Coronary artery (tissue), 2 donors: ENCODE data around the gene NKX1-1.

Source experiments
- DNase-seq: peaks from one replicate; pipeline ENCODE4 v3.0.0-alpha.2; 2017; ENCODE audit warnings: low spot score
- H3K27ac ChIP-seq, 2 donors: fragments of 200-600 bp; sonication (generic); one replicate each; pipeline ENCODE4 v1.5.1; 2016 to 2019
- H3K4me3 ChIP-seq: fragments of 200-600 bp; sonication (generic); 2 replicates; pipeline ENCODE4 v1.5.1; 2016; ENCODE audit warnings: mild to moderate bottlenecking, moderate library complexity
- TF ChIP-seq, protein P1 (sequence below): fragments of 200-600 bp; sonication (generic); IDR thresholded peaks from one replicate; pipeline ENCODE4 v1.5.1; 2019; ENCODE audit warnings: antibody characterized with exemption

NKX1-1 gene

DNA sequence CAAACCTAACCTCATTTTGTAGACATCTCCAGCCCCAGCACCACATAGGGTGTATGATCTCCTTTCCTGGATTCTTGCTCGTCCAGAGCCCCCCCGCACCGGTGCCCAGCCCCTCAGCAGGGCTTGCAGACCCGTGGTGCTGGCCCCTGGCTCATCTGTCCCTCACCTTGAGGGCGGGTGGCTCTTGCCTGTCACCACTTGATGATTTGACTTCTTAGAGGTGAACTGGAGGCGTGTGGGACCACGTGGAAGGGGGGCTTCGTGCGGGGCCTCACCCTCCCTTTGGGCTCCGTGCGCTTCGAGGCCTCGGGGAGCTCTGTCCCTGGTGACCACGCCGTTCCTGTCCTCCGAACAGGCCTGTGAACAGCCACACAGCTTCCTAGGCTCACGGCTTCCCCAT, 43.7 kb downstream of the NKX1-1 start:
- Histone ChIP-seq H3K27ac (no peak overlapping the region), H3K4me3 (no peak overlapping the region)
- TF ChIP-seq, protein P1, sequence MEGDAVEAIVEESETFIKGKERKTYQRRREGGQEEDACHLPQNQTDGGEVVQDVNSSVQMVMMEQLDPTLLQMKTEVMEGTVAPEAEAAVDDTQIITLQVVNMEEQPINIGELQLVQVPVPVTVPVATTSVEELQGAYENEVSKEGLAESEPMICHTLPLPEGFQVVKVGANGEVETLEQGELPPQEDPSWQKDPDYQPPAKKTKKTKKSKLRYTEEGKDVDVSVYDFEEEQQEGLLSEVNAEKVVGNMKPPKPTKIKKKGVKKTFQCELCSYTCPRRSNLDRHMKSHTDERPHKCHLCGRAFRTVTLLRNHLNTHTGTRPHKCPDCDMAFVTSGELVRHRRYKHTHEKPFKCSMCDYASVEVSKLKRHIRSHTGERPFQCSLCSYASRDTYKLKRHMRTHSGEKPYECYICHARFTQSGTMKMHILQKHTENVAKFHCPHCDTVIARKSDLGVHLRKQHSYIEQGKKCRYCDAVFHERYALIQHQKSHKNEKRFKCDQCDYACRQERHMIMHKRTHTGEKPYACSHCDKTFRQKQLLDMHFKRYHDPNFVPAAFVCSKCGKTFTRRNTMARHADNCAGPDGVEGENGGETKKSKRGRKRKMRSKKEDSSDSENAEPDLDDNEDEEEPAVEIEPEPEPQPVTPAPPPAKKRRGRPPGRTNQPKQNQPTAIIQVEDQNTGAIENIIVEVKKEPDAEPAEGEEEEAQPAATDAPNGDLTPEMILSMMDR = no peak
- no peak for DNase-seq

GRCh38 chr4:1362046-1362445, 44.2 kb downstream of the NKX1-1 start:
- Histone ChIP-seq H3K4me3 (no peak overlapping the region), H3K27ac (no peak overlapping the region)
- TF ChIP-seq, protein P1 = no peak
- no peak for DNase-seq

- H3K4me3 ChIP-seq = no peak overlapping the region
- TF ChIP-seq, protein P1 = no peak
- no peak overlapping the region for H3K27ac ChIP-seq
- no peak for DNase-seq
Observed at GRCh38 chr4:1361431-1361830, 44.8 kb downstream of the NKX1-1 start.

- no peak for DNase-seq
- no peak overlapping the region for H3K4me3 ChIP-seq
- peak overlapping the region in 1 of 2 donors; percentile 26 for H3K27ac ChIP-seq
- TF ChIP-seq, protein P1 = no peak
Observed at GRCh38 chr4:1360423-1361283, 45.6 kb downstream of the NKX1-1 start.

DNA sequence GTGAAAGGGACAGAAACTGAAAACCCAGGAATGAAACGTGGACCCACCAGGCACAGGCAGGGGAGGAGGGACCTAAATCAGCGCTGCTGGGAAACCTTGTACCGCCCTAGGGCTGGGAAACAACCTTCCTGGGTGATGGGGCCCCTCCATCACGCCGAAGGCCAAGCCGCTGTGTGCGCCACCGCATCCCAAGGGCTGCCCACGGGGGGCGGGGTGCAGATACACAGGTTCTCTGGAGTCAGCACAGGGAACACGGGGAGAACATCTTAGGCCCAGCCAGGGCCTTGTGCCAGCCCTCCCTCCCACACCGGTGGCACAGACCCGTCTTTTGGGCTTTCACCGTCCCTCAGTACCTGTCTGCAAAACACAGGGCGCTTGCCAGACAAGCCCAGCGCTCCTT, 46.3 kb downstream of the NKX1-1 start:
- peak overlapping the region in 1 of 2 donors; percentile 26 for H3K27ac ChIP-seq
- no peak overlapping the region for H3K4me3 ChIP-seq
- TF ChIP-seq, protein P1 = no peak
- DNase-seq = no peak

DNA sequence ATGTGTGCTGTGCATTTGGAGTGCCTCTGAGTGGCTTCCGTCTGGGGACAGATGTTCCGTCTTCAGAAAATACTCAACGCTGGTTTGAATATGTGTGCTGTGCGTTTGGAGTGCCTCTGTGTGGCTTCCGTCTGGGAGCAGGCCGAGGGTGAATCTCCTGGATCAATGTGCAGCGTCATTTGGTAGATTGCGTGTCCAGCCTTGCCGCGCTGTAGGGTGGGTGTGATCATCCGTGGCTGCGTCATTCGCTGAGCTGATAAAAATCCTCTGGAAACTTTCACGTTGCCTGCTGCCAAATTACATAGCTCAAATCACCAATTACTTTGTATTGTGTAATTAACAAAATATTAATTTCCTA, 47.1 kb downstream of the NKX1-1 start:
- TF ChIP-seq, protein P1 = no peak
- no peak overlapping the region for H3K4me3 ChIP-seq
- no peak for DNase-seq

GRCh38 chr4:1358421-1359143, 47.7 kb downstream of the NKX1-1 start:
- DNase-seq = no peak
- Histone ChIP-seq H3K27ac (no peak overlapping the region), H3K4me3 (no peak overlapping the region)
- TF ChIP-seq, protein P1 = no peak

More for the DNA sequence above, 47.1 kb downstream of the NKX1-1 start:
- no peak overlapping the region for H3K27ac ChIP-seq
